Common myeloid progenitor, CD34-positive (primary cell): ENCODE results near the gene AKNA.
"Not testable (repeated sequence)": the region's sequence is repeated elsewhere in the genome, so short reads cannot be mapped to it uniquely, and the experiment has no call there.

Experiments used
- CTCF ChIA-PET: fragments of 350-600 bp; sonication (Branson Sonifier 250); formaldehyde crosslinking; loops from one replicate; lab custom pipeline; 2021; ENCODE audit warnings: antibody characterized with exemption; lab: Charles Lee
- POLR2A ChIA-PET: fragments of 350-600 bp; sonication (Branson Sonifier 250); formaldehyde crosslinking; loops from one replicate; lab custom pipeline; 2021; ENCODE audit warnings: antibody characterized with exemption; lab: Charles Lee
- DNase-seq, 3 donors: peaks; one replicate each; pipeline versions ENCODE4 v3.0.0 to v3.0.0-alpha.2; 2013
- H3K27ac ChIP-seq, 2 experiments: 1 replicate in 1 of 2; 2 replicates in 1 of 2; pipeline ENCODE4 v1.7.0; 2013; ENCODE audit warnings: inconsistent platforms in 2 of 2, low read length in 2 of 2, mild to moderate bottlenecking in 2 of 2, low read depth in 1 of 2, moderate library complexity in 1 of 2; ENCODE audit not compliant: severe bottlenecking in 2 of 2, insufficient read depth in 1 of 2, poor library complexity in 1 of 2
- H3K27me3 ChIP-seq, 5 experiments: replicated peaks in 2 of 5; 1 replicate in 3 of 5; 2 replicates in 2 of 5; pipeline versions ENCODE4 v1.6.1 to v1.7.0; 2013; ENCODE audit warnings: low read length in 4 of 5, mild to moderate bottlenecking in 2 of 5, moderate library complexity in 2 of 5, inconsistent platforms in 1 of 5; ENCODE audit not compliant: insufficient read depth in 5 of 5, control insufficient read depth in 4 of 5
- H3K36me3 ChIP-seq, 4 experiments: 1 replicate in 2 of 4; 2 replicates in 2 of 4; pipeline versions ENCODE4 v1.6.1 to v1.7.0; 2013; ENCODE audit warnings: low read length in 3 of 4, control low read depth in 1 of 4, mild to moderate bottlenecking in 1 of 4; ENCODE audit not compliant: control insufficient read depth in 4 of 4, insufficient read depth in 4 of 4
- H3K4me1 ChIP-seq, 4 experiments: 1 replicate in 3 of 4; 2 replicates in 1 of 4; pipeline versions ENCODE4 v1.6.1 to v1.7.1; 2013; ENCODE audit warnings: low read length in 3 of 4, mild to moderate bottlenecking in 3 of 4, control low read depth in 1 of 4, inconsistent platforms in 1 of 4, moderate library complexity in 1 of 4; ENCODE audit not compliant: control insufficient read depth in 4 of 4, insufficient read depth in 4 of 4; ENCODE audit errors: control extremely low read depth in 1 of 4
- H3K4me3 ChIP-seq, 7 experiments: 1 replicate in 4 of 7; 2 replicates in 3 of 7; pipeline versions ENCODE4 v1.5.1 to v1.7.0; 2013; ENCODE audit warnings: mild to moderate bottlenecking in 7 of 7, low read length in 6 of 7, moderate library complexity in 6 of 7, inconsistent platforms in 2 of 7, low read depth in 2 of 7, control low read depth in 1 of 7; ENCODE audit not compliant: insufficient read depth in 4 of 7, control insufficient read depth in 1 of 7; ENCODE audit errors: extremely low read depth in 1 of 7
- H3K9me3 ChIP-seq, 5 experiments: 1 replicate in 4 of 5; 2 replicates in 1 of 5; pipeline versions ENCODE4 v1.6.1 to v1.7.1; 2013; ENCODE audit warnings: low read length in 4 of 5, mild to moderate bottlenecking in 2 of 5, inconsistent platforms in 1 of 5, low read depth in 1 of 5, moderate library complexity in 1 of 5; ENCODE audit not compliant: control insufficient read depth in 4 of 5, insufficient read depth in 2 of 5; ENCODE audit errors: control extremely low read depth in 1 of 5
- WGBS: methylation state at CpG from one replicate; pipeline ENCODE4 v1.1.5; 2013; ENCODE audit not compliant: insufficient coverage; 5-methylcytosine and 5-hydroxymethylcytosine counted together

AKNA gene

GRCh38 chr9:114328937-114329624, 58.7 kb downstream of the AKNA start:
- H3K27ac ChIP-seq, H3K36me3 ChIP-seq, H3K27me3 ChIP-seq, H3K4me1 ChIP-seq, H3K9me3 ChIP-seq, POLR2A ChIA-PET, DNase-seq, H3K4me3 ChIP-seq: not testable (repeated sequence)
- WGBS: 94% methylated on average over 3 of the region's 12 CpGs
- CTCF ChIA-PET: interaction anchor here (1.5 kb wide), 1 partner anchor 10 kb away, joined by 3 read pairs; no protein-coding TSS in a partner anchor

DNA sequence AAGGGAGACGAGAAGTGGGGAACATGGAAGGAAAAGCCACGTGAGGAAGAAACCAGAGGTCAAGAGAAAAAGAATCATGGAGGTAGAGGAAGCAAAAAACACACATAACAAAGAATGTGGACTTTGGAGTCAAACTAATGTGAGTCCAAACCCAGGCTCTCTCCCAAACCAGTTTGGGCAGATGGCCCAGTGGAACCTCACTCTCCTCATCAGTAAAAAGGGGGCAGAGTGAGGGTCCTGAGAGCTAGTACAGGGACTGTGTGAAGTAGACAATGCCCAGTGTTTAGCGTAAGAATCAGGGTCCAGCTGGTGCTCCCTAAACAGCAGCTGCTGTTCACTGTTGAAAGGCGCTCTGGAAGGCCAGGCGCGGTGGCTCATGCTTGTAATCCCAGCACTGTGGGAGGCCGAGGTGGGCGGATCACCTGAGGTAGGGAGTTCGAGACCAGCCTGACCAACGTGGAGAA, 59.4 kb downstream of the AKNA start:
- H3K9me3 ChIP-seq, H3K36me3 ChIP-seq, POLR2A ChIA-PET, H3K27me3 ChIP-seq, DNase-seq, H3K4me1 ChIP-seq, H3K4me3 ChIP-seq, H3K27ac ChIP-seq: not testable (repeated sequence)
- CTCF ChIA-PET: interaction anchor here (1.5 kb wide), 1 partner anchor 11 kb away, joined by 3 read pairs; no protein-coding TSS in a partner anchor
- WGBS: 95% methylated on average over 8 of the region's 10 CpGs

- Histone ChIP-seq H3K4me1 (no peaks in the 10 kb centered on the region), H3K27me3 (no peaks in the 10 kb centered on the region), H3K27ac (no peak overlapping the region), H3K4me3 (no peak overlapping the region), H3K36me3 (no peaks in the 10 kb centered on the region), H3K9me3 (peaks cover 0 to 3% (median 0%) of the 10 kb centered on the region in 5 experiments)
- ChIA-PET POLR2A (no interaction called here), CTCF (interaction anchor here (1.5 kb wide), 1 partner anchor 11 kb away, joined by 3 read pairs; no protein-coding TSS in a partner anchor)
- DNase-seq: no peak
- WGBS: 95% methylated on average over 7 of the region's 8 CpGs
Observed at GRCh38 chr9:114327749-114328148, 60.0 kb downstream of the AKNA start.

- H3K36me3 ChIP-seq, H3K27me3 ChIP-seq, CTCF ChIA-PET, POLR2A ChIA-PET, DNase-seq, H3K27ac ChIP-seq, H3K4me3 ChIP-seq, H3K9me3 ChIP-seq, H3K4me1 ChIP-seq: not testable (repeated sequence)
- no CpG with 5 or more reads among the region's 3 CpGs for WGBS
Observed at GRCh38 chr9:114325684-114326254, 62.0 kb downstream of the AKNA start.

GRCh38 chr9:114324965-114325364, 62.8 kb downstream of the AKNA start:
- WGBS: 100% methylated on average over 5 of the region's 9 CpGs
- CTCF ChIA-PET, H3K36me3 ChIP-seq, H3K27ac ChIP-seq, H3K9me3 ChIP-seq, H3K4me1 ChIP-seq, POLR2A ChIA-PET, H3K4me3 ChIP-seq, DNase-seq, H3K27me3 ChIP-seq: not testable (repeated sequence)

DNA sequence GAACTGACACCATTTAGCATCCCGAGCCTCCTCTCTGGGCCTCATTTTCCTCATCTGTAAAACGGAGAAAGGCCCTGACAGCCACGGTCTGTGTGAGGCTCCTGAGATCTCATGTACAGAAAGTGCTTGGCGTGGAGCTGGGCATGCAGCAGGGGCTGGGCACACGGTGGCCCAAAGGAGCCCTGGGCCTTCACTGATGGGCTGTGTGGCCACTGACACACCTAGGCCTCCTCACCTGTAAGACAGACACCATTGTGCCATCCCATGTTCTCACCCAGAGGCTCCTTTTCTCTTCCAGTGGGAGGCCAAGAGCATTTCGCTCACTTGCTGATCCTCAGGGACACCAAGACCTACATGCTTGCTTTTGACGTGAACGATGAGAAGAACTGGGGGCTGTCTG, 63.3 kb downstream of the AKNA start:
- no peaks in the 10 kb centered on the region for H3K27me3 ChIP-seq
- POLR2A ChIA-PET: no interaction called here
- H3K27ac ChIP-seq: no peak overlapping the region
- H3K4me1 ChIP-seq: no peaks in the 10 kb centered on the region
- no peak for DNase-seq
- CTCF ChIA-PET: no interaction called here
- H3K9me3 ChIP-seq: peaks cover 0 to 3% (median 0%) of the 10 kb centered on the region in 5 experiments
- no peaks in the 10 kb centered on the region for H3K36me3 ChIP-seq
- H3K4me3 ChIP-seq: no peak overlapping the region
- WGBS: 98% methylated on average over 6 of the region's 8 CpGs

GRCh38 chr9:114323849-114324248, 63.9 kb downstream of the AKNA start:
- CTCF ChIA-PET, DNase-seq, H3K36me3 ChIP-seq, H3K27me3 ChIP-seq, POLR2A ChIA-PET, H3K27ac ChIP-seq, H3K9me3 ChIP-seq, H3K4me3 ChIP-seq, H3K4me1 ChIP-seq: not testable (repeated sequence)
- WGBS: 100% methylated on average over 4 of the region's 6 CpGs
